SK-N-MC (cell line): ENCODE data around the gene CHST12.

ENCODE experiments used
- EZH2 ChIP-seq: fragments of 200-600 bp; sonication (generic); IDR thresholded peaks from one replicate; pipeline ENCODE4 v1.6.1; 2017; ENCODE audit warnings: antibody characterized with exemption
- FOXP2 ChIP-seq: optimal IDR thresholded peaks from 2 replicates; pipeline ENCODE3; 2011; ENCODE audit warnings: mild to moderate bottlenecking, moderate library complexity; ENCODE audit not compliant: insufficient read depth; ENCODE audit errors: extremely low read length, control extremely low read depth
- POLR2AphosphoS5 ChIP-seq: IDR thresholded peaks from 2 replicates; pipeline ENCODE4 v1.6.1; 2012; ENCODE audit warnings: mild to moderate bottlenecking, low read depth, low read length, borderline replicate concordance

GRCh38 chr7:2371329-2371728 lies 32.1 kb upstream of the CHST12 start:
- TF ChIP-seq EZH2 = no peak
- no peak for TF ChIP-seq POLR2AphosphoS5
- no peak for TF ChIP-seq FOXP2
